Suprapubic skin (tissue), 3 donors: ENCODE data around the gene PITX3.

Experiments used
- CTCF ChIP-seq, 2 donors: fragments of 200-600 bp in 1 of 2; fragments of 450-650 bp in 1 of 2; sonication (generic) in 1 of 2; IDR thresholded peaks; one replicate each; pipeline ENCODE4 v1.5.1; 2016 to 2019; ENCODE audit warnings: antibody characterized with exemption in 2 of 2, mild to moderate bottlenecking in 1 of 2, moderate library complexity in 1 of 2
- EP300 ChIP-seq: sonication (generic); formaldehyde crosslinking; IDR thresholded peaks from one replicate; pipeline ENCODE4 v1.6.1; 2017; ENCODE audit warnings: antibody characterized with exemption

- TF ChIP-seq CTCF (IDR thresholded peaks at IDR 0.05) (no peak), EP300 (no peak)
Observed at GRCh38 chr10:102230264-102230860, 10.9 kb downstream of the PITX3 start.
